ENCODE data around the gene FAM184B. TPM values are rescaled to one million over a fixed set of nuclear protein-coding genes. Genes with fewer than 3 reads are reported as not detected.

The FAM184B gene
- total RNA-seq, 1 donor from 2014 or later = not detected

DNA sequence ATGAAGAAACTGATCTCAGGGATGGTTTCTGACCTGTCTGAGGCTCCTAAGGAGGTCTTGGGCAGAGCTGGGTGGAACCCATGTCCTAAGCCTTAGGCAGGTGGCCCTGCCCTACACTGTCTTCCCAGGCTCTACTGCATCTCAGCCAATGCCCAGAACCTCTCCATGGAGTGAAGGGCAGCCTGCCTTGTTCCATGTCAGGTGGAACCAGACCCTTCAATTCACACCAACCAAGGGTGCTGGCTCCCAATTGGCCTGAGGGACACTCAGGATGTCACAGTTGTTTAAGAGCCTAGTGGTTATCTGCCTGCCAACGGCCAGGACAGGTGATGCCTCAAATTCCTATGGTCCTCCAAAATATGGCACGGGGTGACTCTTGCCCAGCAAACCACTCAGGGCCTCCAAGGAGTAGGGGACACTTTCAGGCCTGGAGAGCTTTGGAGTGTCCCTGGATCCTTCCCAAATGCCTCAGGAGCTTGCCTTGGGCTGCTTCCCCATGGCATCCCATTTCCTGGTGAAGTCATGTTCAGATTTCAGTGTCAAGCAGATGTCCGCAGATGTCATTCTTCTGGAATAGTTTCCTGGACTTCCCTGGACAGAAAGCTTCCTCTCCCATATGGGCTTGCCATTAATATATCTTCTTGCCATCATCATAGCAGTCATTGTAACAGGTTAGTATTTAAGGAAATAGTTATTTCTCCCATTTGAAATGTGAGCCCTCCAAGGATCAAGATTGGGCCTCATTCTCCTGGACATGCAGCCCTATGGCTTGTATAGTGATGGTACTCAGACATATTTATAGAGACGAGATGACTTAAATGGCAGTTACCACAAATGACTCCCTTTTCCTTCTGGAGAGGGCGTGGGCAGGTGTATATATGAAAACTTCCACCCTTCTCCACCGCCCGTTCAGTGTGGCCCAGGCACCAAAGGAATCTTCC lies 99.9 kb downstream of the FAM184B start:
- no peaks in the 10 kb centered on the region for H3K4me1 ChIP-seq
- H3K9me3 ChIP-seq = no peaks in the 10 kb centered on the region
- DNase-seq (ENCODE audit: low spot score in 2 of 2) = no peak
- H3K27me3 ChIP-seq = no peaks in the 10 kb centered on the region
- no peak overlapping the region for H3K27ac ChIP-seq
- intact Hi-C loops (cut with DNase I) = no loop called here
- TF ChIP-seq, protein P1, sequence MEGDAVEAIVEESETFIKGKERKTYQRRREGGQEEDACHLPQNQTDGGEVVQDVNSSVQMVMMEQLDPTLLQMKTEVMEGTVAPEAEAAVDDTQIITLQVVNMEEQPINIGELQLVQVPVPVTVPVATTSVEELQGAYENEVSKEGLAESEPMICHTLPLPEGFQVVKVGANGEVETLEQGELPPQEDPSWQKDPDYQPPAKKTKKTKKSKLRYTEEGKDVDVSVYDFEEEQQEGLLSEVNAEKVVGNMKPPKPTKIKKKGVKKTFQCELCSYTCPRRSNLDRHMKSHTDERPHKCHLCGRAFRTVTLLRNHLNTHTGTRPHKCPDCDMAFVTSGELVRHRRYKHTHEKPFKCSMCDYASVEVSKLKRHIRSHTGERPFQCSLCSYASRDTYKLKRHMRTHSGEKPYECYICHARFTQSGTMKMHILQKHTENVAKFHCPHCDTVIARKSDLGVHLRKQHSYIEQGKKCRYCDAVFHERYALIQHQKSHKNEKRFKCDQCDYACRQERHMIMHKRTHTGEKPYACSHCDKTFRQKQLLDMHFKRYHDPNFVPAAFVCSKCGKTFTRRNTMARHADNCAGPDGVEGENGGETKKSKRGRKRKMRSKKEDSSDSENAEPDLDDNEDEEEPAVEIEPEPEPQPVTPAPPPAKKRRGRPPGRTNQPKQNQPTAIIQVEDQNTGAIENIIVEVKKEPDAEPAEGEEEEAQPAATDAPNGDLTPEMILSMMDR (IDR thresholded peaks at IDR 0.05) = no peak
- no peaks in the 10 kb centered on the region for H3K36me3 ChIP-seq
- H3K4me3 ChIP-seq = no peak overlapping the region

DNA sequence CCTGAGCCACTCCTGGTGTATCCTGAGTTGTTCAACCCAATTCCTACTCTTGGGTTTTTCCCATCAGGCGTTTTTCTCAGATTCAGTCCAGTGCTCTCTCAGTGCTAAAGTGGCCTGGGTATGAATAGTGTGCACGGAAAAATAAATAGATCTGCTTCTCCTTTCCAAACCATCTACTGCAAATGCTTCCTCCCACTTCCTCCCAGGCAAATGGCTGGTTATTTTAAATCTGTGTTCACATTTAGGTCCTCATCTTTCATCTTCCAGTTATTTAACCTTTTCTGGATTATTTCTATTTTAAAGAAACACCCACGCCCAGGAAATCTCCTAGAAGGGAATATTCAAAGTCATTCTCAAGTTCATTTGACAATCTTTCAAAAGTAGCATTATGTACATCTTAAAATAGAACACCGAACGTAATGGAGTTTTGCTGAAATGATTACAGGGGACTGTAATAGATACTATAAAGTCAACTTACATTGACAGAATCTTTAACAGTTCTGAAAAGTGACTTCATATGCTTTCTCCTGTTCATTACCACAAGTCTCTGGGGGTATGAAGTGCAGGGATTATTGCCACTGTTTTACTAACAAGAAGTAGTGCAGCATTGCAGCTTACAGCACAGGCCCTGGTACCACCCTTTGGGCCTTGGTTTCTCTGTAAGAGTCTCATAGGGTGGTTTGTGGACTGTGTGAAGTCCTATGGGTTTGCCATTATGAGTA lies 100.7 kb downstream of the FAM184B start:
- no peak for DNase-seq (ENCODE audit: low spot score in 2 of 2)
- intact Hi-C loops (cut with DNase I) = no loop called here
- H3K4me3 ChIP-seq = no peak overlapping the region
- no peak overlapping the region for H3K27ac ChIP-seq
- no peaks in the 10 kb centered on the region for H3K27me3 ChIP-seq
- no peaks in the 10 kb centered on the region for H3K36me3 ChIP-seq
- H3K9me3 ChIP-seq = no peaks in the 10 kb centered on the region
- TF ChIP-seq, protein P1 (IDR thresholded peaks at IDR 0.05) = no peak
- no peaks in the 10 kb centered on the region for H3K4me1 ChIP-seq

- TF ChIP-seq, protein P1 (IDR thresholded peaks at IDR 0.05) = no peak
- no peak for DNase-seq (ENCODE audit: low spot score in 2 of 2)
- intact Hi-C loops (cut with DNase I) = no loop called here
These were observed 111.0 kb downstream of the FAM184B start for GRCh38 chr4:17670423-17670822.

GRCh38 chr4:17667653-17668201 lies 113.7 kb downstream of the FAM184B start:
- intact Hi-C loops (cut with DNase I) = no loop called here
- H3K36me3 ChIP-seq = no peaks in the 10 kb centered on the region

More at GRCh38 chr4:17670423-17670822, 111.0 kb downstream of the FAM184B start:
- no peaks in the 10 kb centered on the region for H3K36me3 ChIP-seq
- H3K4me3 ChIP-seq = no peak overlapping the region
- H3K27me3 ChIP-seq = no peaks in the 10 kb centered on the region
- no peaks in the 10 kb centered on the region for H3K4me1 ChIP-seq
- peaks cover 0 to 10% of the 10 kb centered on the region in 2 donors for H3K9me3 ChIP-seq
- no peak overlapping the region for H3K27ac ChIP-seq

DNA sequence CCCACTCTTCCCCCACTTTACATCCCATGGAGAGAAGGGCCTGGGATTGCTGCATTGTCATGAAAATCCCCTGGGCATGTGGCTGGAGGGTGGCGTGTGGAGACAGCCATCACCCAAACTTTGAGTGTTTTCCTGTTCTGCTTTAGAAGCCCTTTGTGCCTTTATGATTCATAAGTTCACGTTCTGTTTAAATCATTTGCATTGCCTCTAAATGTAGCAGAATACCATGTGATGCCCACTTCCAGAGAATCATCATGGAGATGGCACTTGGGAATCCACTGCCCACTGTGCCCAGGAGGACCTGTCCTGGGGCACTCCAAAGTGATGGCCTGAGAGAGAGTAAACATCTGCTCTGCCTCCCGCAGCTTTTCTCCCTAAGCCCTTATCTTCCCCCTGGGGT lies 114.2 kb downstream of the FAM184B start:
- no peak overlapping the region for H3K4me3 ChIP-seq
- no peaks in the 10 kb centered on the region for H3K36me3 ChIP-seq
- H3K27me3 ChIP-seq = no peaks in the 10 kb centered on the region
- H3K27ac ChIP-seq = no peak overlapping the region
- intact Hi-C loops (cut with DNase I) = no loop called here
- no peaks in the 10 kb centered on the region for H3K4me1 ChIP-seq
- H3K9me3 ChIP-seq = peaks cover 0 to 10% of the 10 kb centered on the region in 2 donors
- TF ChIP-seq, protein P1 (IDR thresholded peaks at IDR 0.05) = no peak
- DNase-seq (ENCODE audit: low spot score in 2 of 2) = no peak

More at GRCh38 chr4:17667653-17668201, 113.7 kb downstream of the FAM184B start:
- peaks cover 0 to 10% of the 10 kb centered on the region in 2 donors for H3K9me3 ChIP-seq
- no peak overlapping the region for H3K4me3 ChIP-seq
- H3K27ac ChIP-seq = no peak overlapping the region
- DNase-seq (ENCODE audit: low spot score in 2 of 2) = no peak
- TF ChIP-seq, protein P1 (IDR thresholded peaks at IDR 0.05) = no peak
- no peaks in the 10 kb centered on the region for H3K27me3 ChIP-seq
- H3K4me1 ChIP-seq = no peaks in the 10 kb centered on the region

All from ascending aorta (tissue), 2 donors.